IMR-90 (cell line): ENCODE results near the gene HOXD12.

Experiments
- BHLHE40 ChIP-seq: fragments of 150-350 bp; IDR thresholded peaks from 2 replicates; pipeline ENCODE4 v1.6.1; 2016; ENCODE audit warnings: mild to moderate bottlenecking, low read depth, low read length
- CEBPB ChIP-seq: IDR thresholded peaks from 2 replicates; pipeline ENCODE4 v1.6.1; 2012; ENCODE audit warnings: low read depth, low read length, improper control_type of control experiment
- CTCF ChIP-seq: conservative IDR thresholded peaks from 2 replicates; pipeline ENCODE4 v1.5.1; 2012; ENCODE audit warnings: mild to moderate bottlenecking, low read depth, low read length, improper control_type of control experiment
- ELK1 ChIP-seq: fragments of 150-350 bp; IDR thresholded peaks from 2 replicates; pipeline ENCODE4 v1.6.1; 2016; ENCODE audit warnings: low read depth, mild to moderate bottlenecking, low read length, moderate library complexity, borderline replicate concordance
- FOS ChIP-seq: fragments of 150-350 bp; IDR thresholded peaks from 2 replicates; pipeline ENCODE4 v1.6.1; 2016; ENCODE audit warnings: low read depth, low read length
- MAFK ChIP-seq: IDR thresholded peaks from 2 replicates; pipeline ENCODE4 v1.6.1; 2012; ENCODE audit warnings: low read depth, low read length, improper control_type of control experiment
- MXI1 ChIP-seq: IDR thresholded peaks from 2 replicates; pipeline ENCODE4 v1.6.1; 2012; ENCODE audit warnings: low read depth, mild to moderate bottlenecking, low read length, moderate library complexity, borderline replicate concordance
- NFE2L2 ChIP-seq: fragments of 150-350 bp; IDR thresholded peaks from 2 replicates; pipeline ENCODE4 v1.6.1; 2016; ENCODE audit warnings: low read depth, mild to moderate bottlenecking, low read length
- POLR2A ChIP-seq: IDR thresholded peaks from 2 replicates; pipeline ENCODE4 v1.6.1; 2012; ENCODE audit warnings: mild to moderate bottlenecking, low read depth, low read length
- RAD21 ChIP-seq: IDR thresholded peaks from 2 replicates; pipeline ENCODE4 v1.6.1; 2012; ENCODE audit warnings: low read length, improper control_type of control experiment
- RCOR1 ChIP-seq: IDR thresholded peaks from 2 replicates; pipeline ENCODE4 v1.6.1; 2012; ENCODE audit warnings: mild to moderate bottlenecking, low read length, improper control_type of control experiment; ENCODE audit not compliant: insufficient replicate concordance
- RFX5 ChIP-seq: IDR thresholded peaks from 2 replicates; pipeline ENCODE4 v1.8.0; 2012; ENCODE audit warnings: low read depth, mild to moderate bottlenecking, low read length, moderate library complexity
- USF2 ChIP-seq: fragments of 150-350 bp; IDR thresholded peaks from 2 replicates; pipeline ENCODE4 v1.6.1; 2017; ENCODE audit warnings: mild to moderate bottlenecking, antibody characterized with exemption, low read length, low read depth

GRCh38 chr2:176110415-176111308 is 11.1 kb downstream of the HOXD12 start:
- no peak for TF ChIP-seq CTCF
- no peak for TF ChIP-seq RFX5
- TF ChIP-seq RAD21: no peak
- no peak for TF ChIP-seq NFE2L2
- no peak for TF ChIP-seq MAFK
- no peak for TF ChIP-seq ELK1
- TF ChIP-seq USF2: no peak
- TF ChIP-seq RCOR1: no peak
- TF ChIP-seq POLR2A: no peak
- no peak for TF ChIP-seq BHLHE40
- TF ChIP-seq CEBPB: no peak
- no peak for TF ChIP-seq MXI1
- TF ChIP-seq FOS: no peak
